ENCODE data around the gene GPR18.

- TF ChIP-seq EZH2 (IDR thresholded peaks at IDR 0.05; ENCODE audit: low read length, missing control alignments) (no peak), CTCF (conservative IDR thresholded peaks at IDR 0.05 in 1 of 2, IDR thresholded peaks at IDR 0.05 in 1 of 2; ENCODE audit: low read depth in 1 of 2, low read length in 2 of 2) (no peak)
These were observed 31.7 kb downstream of the GPR18 start for GRCh38 chr13:99226513-99226912.

Measured in fibroblast of lung (primary cell).